Pulmonary artery endothelial cell (primary cell): Measurements from ENCODE around the gene LPP. TPM values are rescaled to one million over a fixed set of nuclear protein-coding genes. Genes with fewer than 3 reads are reported as not detected.

ENCODE experiments used
- DNase-seq: peaks from one replicate; pipeline ENCODE4 v3.0.0-alpha.2; 2011; ENCODE audit warnings: low read depth, low spot score
- total RNA-seq: library from RNA; depleted of rRNA; stranded (reverse); fragments of >200 nt; gene quantifications from 2 replicates; pipeline ENCODE4 v1.2.3, GENCODE V29; 2014

LPP gene
- total RNA-seq, 1 donor from 2014 or later: 31.5 TPM

DNA sequence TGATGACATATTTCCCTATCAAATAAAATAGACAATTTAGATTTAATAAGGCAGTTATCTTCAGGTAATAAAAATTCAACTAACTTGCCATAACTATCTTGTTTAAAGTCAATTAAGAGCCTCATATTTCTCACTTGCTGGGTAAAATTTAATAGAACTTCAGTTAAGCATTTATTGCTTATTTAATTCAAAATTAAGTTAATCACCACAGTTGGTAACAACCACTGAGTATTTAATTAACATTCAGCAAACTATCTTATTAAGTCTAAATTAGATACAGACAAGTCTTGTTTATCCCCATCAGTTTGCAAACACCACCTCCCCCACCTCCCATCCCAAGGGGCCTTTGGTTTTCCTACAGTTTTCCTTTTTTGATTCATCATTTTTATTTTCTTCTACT, 14.7 kb downstream of the LPP start:
- no peak for DNase-seq

DNA sequence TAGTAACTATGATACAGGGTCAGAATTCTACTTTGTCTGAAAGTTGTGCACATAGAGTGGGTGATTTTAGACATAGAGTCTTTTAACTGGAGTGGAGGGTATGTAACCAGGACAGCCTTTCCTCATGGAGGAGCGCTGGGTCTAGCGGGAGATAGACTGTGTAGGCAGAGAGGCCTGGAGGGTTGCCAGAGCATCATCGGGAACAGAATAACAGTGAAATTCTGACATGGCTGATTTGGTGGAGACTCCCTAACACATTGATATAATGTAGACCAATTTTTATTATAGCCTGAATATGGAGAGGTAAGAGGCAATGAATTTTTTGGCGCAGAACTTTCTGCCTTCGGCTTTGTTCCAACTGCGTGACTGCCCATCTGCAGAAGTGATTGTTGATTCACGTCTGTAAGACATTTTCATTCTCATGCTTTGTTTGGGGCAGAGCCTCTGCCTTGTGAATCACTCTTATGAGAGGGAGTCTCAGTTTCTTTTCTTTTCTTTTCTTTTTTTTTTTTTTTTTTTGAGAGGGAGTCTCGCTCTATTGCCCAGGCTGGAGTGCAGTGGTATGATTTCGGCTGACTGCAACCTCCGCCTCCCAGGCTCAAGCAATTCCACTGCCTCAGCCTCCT, 16.0 kb downstream of the LPP start:
- DNase-seq: no peak

DNA sequence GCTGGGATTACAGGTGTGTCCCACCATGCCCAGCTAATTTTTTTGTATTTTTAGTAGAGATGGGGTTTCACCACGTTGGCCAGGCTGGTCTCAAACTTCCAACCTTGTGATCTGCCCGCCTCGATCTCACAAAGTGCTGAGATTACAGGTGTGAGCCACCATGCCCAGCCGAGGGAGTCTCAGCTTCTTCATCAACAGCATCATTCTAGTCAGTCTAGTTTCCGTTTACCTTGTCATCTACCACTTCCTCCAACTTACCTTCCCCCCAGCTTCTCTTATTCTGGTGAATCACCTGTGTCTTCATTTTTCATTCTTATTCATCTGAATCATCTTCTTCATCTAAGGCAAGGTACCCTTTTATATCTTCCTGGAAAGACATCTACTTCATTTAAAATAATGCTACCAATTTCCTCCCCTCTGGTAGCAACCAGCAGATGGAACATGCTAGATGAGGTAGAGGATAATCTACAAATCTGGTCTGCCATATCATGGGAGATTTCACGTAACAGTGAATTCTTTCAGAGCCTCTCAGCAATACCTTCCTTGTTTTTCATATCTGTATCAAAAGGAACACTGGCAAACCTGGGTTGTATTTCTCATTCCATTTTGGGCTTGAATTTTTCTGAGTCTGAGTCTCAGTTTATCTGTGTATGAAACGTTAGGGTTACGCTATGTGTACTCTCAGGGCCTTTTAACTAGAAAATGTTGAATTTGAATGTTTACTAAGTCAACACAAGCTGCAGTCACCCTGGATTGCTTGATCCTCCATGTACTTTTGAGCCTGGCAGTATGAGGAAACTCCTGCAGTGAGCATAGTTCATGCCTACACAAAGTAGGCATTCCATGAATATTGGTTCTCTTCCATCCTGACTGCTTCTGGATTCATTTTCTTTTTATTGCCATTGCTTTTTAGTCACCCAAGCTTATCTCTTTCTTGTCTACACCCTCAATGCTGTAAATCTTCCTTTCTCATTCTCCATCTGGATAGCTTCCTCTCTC, 16.8 kb downstream of the LPP start:
- no peak for DNase-seq

DNA sequence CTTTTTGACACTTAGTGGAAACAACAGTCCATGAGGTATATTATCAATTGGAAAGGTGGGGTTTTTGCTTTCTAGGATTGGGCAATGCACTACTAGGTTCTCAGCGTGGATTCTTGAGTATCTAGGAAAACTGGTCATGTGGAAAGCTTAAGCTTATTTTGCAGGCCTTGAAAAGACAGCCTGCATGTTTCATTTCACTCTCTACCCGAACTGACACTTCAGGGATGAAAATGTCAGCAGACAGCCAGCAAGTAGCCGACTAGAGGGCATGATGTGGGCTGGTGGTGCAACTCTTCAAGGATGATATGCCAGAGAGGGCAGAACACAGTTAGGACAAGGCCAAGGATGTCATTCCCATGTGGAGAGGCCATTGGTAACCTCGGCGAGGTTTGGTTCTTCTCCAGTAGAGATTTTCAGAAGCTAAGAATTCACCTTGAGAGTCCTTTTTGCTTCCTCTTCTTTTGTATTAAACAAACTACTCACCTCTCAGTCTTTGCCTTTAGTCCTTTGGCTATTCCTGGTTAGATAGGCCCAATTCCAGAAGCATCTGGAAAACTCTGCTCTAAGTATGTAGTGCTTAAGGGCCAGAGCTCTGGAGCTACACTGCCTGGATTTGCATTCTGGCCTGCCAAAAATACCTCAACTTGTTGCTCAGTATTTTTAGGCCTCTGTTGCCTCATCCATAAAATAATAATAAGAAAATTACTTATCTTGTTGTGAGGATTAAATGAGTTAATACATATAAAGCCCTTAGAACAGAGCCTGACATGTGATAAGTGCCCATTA, 17.9 kb downstream of the LPP start:
- DNase-seq: no peak

DNA sequence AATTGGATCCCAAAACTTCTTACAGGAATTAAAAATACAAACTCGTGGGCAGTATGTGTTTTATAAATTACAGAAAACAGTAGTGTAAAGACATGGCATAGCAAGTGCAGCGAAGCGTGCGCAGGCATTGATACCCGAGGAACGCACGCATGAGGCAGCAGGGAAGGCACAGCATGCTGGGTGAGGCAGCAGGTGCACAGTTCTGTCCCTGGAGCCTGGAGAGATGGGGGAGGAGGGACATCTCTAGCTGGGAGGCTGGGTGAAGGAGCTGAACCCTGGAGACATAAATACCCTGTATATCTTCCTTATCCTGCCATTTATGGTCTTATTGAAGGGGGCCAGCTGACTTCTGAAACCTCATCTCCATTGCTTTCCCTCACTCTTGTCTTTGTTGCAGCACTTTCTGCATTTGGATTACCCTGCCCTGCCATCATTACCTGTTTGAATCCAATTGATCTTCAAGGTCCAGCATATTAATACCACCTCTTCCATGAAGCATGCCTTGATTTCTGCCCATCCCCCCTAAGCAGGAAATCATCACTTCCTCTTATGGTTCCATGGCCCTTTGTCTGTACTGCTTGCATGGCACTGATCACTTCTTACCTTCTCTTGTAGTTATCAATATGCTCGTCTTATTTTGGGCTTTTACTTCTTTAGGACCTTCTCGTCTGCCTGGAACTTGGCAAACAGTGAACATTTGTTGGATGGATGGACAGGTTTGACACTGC, 20.5 kb downstream of the LPP start:
- no peak for DNase-seq

DNA sequence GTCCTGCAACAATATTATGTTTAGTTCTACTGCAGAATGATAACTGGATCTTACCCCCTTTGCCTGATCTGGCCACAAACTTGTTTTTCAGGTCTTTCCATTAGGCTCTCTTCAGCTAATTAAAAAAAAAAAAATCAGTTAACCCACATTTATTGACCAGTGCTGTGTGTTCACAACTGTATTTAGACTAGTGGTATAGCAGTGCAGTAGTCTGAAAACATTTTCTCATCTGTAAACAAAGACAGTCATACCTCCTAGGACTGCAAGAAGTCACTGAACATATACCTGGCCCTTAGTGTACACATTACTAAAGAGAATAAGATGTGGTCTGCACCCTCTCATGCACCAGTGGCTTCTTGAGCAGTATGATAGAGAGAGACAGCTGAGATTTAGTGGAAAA, 22.5 kb downstream of the LPP start:
- no peak for DNase-seq

DNA sequence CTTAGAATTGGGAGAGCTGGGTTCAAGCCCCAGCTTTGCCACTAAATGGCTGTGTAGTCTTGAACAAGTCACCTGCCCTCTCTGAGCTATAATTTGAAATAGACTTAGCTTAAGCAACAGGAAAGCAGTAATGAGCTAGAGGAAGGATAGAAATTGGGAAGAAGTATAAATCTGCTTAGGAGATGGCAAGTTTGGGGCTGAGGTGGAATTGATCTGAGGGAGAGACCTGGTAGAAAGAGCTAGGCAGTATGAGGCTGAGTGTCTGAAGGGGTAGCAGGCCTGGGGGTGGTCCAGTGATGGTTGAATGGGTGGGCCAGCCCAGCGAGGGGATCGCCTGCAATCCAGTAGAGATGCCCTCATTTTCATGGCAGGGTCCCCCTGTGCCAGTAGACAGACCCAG, 22.9 kb downstream of the LPP start:
- DNase-seq: no peak

DNA sequence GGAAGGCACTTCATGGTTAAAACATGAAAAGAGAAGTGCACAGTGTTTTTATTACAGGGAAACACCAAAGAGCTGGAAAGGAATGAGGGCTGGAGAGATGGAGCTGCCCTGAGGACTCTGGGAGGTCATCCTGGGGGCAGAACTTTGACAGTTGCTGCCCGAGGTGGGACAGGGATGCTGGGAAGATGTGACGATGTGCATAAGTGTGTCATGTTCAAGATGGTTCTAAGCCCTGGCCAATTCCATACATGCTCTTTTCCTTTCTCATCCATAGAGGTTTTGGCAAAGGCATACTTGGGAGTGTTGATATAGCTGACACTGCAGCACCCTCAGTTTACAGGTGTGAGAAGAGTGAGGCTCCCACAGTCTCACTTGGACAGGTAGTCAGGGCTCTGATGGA, 23.8 kb downstream of the LPP start:
- DNase-seq: no peak

DNA sequence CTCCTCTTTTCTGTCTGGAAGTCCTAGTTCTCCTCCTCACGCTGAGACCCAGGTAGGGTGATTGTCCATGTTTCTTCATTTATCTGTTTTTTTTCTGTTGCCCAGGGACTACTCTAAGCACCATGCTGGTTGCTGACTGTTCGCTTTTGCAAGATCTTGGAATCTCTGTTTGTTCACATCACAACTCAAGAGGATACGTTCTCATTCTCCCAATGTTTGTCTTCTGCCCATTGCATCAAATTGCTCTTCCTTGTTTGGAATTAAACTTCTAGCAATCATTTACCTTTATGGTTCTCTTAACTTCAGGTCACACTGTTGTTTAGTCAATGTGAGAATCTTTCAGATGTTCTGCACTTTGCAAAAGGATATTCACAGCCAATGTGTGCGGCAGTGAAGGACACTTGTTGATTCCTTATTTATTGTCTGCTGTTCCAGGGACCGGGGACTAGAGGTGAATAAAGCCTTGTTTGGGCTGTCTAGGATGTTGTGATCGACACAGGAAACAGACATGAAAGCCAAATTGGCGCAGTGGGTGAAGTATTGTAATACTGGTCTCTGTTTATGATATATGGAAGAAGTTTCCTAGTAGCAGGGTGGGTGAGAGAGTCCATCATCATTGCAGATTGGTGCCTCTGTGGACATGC, 24.5 kb downstream of the LPP start:
- DNase-seq: no peak

DNA sequence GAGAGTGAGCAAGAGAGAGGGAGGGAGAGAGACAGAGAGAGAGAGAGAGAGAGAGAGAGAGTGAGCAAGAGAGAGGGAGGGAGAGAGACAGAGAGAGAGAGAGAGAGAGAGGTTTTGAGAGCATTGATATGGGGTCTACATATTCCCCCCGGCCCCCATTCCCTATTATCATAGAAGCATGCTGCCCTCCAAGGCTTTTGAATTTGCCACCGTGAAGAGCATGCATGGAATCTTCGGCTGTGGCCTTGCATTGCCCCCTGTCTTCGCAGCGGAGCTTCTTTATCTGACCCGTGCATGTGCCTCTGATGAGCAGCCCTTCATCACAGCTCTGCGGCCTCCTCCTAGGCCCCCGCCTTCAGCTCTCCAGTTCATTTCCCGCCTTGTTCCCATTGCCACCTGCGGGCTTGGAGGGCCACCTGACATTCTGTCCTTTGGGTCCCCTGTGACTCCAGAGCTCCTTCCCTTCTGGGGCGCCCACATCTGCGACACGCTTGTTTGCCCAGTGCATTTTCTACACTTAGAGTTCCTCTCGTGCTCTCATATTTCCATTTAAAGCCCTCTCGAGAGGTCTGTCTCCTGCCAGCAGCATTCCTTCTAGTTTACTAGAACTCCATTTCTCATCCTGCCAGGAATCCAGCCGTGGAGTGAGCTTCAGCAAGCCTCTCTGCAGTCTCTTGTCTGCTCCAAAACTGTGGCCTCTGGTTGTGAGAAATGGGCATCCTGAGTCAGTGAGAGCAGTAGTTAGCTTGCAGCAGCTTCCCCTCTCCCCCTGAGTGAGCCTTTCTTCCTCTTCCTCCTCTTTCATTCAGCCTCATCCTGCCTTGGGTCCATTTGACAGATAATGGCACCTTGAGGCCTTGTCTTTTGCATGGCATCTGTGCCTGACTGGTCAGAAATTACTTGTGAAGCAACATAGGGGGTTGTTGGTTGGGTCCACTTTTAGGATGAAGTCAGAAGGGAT, 25.3 kb downstream of the LPP start:
- no peak for DNase-seq

DNA sequence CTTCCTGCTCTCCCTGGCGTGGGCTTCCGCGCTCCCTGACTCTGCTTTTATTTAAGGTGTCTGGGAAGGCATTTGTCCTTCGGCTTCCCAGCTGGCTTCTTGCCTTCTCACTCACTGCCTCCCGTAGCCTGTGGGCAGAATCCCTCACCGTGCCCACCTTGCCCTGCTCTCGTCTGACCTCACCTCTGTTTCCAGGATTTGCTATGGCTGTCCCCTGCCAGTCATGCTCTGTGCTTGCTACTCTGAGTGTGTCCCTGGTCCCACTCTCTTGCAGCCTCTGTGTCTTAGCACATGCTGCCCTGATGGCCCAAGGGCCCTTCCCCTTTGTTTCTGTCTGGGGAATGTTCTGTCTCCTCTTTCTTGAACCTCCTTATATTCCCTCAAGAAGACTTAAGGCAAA, 26.2 kb downstream of the LPP start:
- no peak for DNase-seq

DNA sequence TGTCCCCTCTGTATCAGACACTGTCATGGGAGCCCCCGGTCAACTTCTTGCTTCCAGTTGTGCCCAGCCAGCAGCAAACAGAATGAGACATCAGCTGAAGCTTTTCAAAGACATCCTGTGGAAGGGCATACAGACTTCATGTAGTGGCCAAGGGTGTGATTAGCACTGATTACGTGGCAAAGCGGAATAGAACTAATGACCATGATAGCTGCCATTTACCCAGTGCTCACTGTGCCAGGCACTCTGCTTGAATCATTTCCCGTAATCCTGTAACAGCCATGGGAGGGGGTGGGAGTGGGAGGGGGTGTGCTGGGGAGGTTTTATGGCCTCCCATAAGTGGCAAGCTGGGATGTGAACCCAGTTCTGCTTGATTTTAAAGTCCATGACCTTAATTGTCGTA, 29.5 kb downstream of the LPP start:
- no peak for DNase-seq

DNA sequence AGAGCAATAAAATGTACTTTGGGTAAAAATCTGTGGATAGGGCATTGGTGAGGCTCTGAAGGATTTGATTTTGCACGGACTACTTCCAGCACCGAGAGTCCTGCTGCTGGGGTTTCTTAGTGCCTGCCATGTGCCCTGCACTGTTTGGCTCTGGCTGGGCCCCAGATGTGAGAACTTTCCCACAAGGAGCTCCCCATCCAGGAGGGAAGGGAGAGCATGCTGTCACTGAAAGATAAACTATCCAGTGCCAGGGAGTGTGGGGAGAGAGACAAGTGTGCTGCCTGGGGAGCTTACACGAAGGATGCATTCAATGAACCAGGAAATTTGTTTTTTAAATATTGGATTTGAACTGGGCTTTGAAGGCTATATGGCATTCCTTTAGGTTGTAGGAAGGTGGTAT, 30.2 kb downstream of the LPP start:
- DNase-seq: no peak

DNA sequence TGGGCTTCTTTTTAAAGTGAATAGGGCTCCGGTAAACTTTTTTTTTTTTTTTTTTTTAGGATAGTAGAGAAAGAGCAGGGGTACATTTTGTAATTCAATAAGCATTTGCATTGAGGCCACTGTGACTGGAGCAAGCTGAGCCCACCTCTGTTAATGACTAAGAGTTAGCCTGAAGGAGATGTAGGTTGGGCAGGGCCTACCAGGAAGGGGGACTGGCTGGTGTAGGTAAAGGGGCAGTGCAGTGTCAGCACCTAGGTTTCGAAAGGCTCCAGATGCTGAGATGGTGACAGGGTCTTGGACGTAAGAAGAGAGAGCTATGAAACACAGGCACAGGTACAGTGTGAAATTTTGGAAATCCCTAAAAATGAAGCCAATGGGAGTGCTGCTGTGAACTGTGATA, 30.7 kb downstream of the LPP start:
- no peak for DNase-seq

DNA sequence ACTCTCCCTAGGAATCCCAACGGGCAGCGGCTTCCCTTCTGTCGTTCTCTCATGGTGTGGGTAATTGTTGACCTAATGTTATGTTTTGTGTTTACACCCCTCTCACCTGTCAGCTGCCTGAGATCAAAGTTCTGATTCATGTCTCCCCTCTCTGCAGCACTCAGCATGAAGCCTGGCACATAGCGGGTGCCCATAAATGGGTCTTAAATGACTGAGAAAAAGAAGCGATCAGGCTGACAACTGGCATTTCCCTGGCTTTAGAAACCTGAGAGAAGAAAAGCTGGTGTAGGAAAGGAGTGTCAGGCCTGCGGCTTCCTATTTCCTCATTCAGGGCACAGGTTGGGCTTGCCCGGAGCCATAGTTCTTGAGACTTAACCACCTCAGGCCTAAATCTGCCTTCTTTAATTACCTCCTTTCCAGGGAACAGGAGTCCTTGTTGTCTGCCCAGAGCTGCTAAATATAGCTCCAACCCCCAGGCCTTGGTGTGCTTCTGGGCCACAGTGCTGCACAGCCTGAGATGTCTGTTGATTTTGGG, 31.8 kb downstream of the LPP start:
- DNase-seq: no peak

DNA sequence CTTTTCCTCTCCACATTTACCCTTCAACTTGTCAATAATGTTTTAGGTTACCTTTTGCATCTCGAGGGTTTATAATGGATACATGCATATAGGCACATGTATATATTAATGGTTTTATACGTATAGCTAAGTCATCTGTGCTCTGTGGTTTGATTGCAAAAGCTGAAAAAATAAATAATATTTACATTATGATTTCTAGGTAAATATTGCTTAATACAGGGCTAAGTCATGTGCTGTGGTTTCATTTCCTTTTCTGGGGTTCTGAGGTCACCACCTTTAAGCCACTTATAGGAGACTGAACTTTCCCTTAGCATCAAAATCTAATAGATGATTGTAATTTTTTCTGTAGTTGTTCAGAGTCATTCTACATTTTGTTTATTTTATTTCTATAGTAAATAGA, 33.1 kb downstream of the LPP start:
- no peak for DNase-seq

DNA sequence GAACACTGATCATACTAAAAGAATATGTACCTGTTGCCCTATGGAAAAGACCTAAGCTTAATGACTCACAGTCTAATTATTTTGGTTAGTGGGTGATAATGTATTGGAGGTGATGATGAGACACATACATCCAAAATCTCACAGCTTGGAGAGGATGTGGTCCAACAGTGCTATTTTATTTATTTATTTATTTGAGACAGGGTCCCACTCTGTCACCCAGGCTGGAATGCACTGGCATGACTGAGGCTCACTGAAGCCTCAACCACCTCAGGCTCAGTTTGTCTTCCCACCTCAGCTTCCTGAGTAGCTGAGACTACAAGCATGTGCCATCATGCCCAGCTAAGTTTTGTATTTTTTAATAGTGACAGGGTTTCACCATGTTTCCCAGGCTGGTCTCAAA, 35.0 kb downstream of the LPP start:
- no peak for DNase-seq

DNA sequence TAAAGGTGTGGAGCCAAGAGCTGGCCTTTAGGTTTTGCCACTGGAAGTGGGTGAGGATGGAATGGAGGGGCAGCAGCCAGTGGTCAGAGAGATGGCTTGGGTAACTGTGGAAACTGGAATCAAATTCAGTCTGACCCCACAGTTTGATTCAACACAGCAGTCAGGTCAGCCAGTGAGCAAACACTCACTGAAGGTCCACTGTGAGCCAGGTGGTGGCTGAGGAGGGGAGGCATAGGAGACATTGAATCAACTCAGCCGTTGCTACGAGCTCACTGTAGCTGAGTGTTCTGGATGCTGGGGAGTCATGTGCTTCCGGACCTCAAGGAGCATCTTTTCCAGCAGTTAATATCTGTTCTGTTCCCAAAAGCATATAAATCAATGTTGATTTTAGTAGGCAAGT, 37.5 kb downstream of the LPP start:
- DNase-seq: no peak

DNA sequence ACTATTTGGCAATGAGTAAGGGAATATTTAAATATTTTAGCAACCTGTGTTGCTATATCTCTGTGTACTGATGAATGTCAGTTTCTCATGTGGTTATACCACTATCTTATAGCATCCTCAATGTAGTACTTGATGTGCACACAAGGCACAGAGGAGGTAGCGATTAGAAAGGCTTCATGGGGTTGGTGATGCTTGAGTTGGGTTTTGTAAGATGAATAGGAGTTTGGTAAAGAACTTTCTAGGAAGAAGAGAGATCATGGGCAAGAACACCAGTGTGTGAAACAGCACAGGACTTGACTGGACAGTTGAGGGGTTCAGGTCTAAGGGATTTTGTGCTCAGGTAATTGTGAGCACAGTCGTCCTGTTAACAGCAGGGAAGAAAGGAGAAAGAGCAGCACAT, 38.1 kb downstream of the LPP start:
- DNase-seq: no peak

DNA sequence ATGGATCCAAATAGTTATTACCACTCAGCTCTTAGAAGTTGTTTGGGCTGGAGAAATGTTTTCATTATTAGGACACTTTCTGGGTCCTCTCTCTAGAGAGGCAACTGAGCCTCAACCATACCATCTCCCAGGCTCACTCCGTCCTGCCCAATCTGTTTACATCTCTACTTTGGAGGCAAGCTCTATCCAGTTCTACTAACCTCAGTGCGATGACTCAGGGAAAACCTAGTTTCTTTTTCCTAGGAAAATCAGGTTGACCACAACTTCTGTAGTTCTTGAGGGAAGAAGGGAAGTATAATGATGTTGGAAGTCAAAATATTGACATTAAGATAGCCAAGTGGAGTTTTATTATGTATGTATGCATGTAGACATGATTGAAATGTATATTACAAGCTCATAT, 40.4 kb downstream of the LPP start:
- DNase-seq: no peak
